Hindlimb muscle (tissue), 1 donor: ENCODE measurements around the gene LYST. TPM values are rescaled to one million over a fixed set of nuclear protein-coding genes. Genes with fewer than 3 reads are reported as not detected.
"Not testable (repeated sequence)": the region's sequence is repeated elsewhere in the genome, so short reads cannot be mapped to it uniquely, and the experiment has no call there.

Source experiments
- DNase-seq: peaks from one replicate; pipeline ENCODE4 v3.0.0-alpha.2; 2013
- polyA plus RNA-seq: library from polyadenylated mRNA; unstranded; fragments of 120-200 nt; gene quantifications from one replicate; pipeline ENCODE4 v1.2.1, GENCODE V29; 2013; ENCODE audit not compliant: insufficient read length

LYST gene
- polyA plus RNA-seq, 1 donor = 5.8 TPM

DNA sequence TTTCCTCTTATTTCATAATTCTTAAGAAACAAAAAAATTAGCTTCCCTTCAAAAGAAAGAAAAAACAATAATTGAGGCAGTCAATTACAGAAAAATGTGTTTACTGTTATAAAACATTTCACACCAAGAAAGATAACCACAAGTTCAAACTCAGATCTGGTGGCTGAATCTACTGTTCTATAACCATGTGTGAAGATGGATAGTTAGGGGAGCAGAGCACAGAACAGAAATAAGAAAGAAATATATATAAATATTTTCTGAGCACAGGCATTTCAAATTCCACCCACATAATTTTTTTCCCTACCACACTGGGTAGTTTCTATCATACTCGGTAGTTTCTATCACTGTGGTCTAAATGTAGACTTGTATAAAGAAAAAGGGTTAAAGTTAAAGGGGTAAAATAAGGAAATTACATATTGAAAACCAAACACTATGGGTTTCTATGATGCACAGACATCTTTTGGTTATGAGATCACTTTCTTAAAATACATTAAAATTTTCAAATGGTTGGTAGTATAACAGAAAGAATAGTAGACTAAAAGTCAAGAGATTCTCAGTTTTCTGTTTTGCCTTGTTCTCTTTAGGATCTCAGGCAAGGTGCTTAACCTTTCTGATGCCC lies 10.8 kb downstream of the LYST start:
- no peak for DNase-seq

- no peak for DNase-seq
Measured at GRCh38 chr1:235854347-235854746, 12.4 kb downstream of the LYST start.

GRCh38 chr1:235853653-235854052 lies 13.1 kb downstream of the LYST start:
- no peak for DNase-seq

DNA sequence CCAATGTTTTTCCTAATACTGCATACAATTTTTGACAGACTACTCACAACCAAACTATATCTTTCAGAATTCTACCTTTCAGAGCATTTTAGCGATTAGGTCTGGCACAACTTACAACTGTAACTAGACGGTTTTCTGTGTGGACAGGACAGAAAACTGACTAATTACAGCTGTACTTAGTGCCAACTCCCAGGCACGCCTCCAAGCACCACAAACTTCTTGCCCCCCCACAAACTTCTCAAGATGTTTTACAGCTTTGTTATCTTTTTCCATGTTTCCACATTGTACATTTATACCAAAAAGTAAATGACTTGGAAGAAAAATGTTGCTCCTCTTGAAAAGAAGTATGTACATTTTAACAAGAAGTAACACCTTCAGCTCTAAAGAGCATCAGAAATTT lies 13.8 kb downstream of the LYST start:
- DNase-seq = no peak

DNA sequence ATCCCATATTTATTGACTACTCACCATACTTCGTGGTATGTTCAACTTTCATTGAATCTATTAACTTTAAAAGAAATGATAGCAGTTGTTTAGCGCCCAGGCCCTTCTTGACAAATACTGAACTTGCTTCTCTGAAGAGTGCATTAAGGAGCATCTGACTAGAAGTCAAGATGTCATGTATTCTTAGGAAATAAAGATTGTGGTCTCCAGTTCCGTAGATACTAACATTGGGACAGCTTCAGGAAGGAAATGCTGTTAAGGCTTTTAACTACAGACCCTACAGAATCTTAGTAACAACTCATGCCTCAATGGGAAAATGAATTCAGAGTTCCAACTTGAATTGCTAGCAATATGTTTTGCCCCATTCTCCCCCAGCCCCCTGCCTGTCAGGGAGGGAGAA lies 14.8 kb downstream of the LYST start:
- no peak for DNase-seq

GRCh38 chr1:235848251-235848650 lies 18.5 kb downstream of the LYST start:
- not testable (repeated sequence) for DNase-seq

- not testable (repeated sequence) for DNase-seq
Measured at GRCh38 chr1:235845656-235846107, 21.0 kb downstream of the LYST start.

- DNase-seq = no peak
Measured at GRCh38 chr1:235844776-235845175, 21.9 kb downstream of the LYST start.

- DNase-seq = peak; percentile 19
Measured at GRCh38 chr1:235843461-235843961, 23.2 kb downstream of the LYST start.

DNA sequence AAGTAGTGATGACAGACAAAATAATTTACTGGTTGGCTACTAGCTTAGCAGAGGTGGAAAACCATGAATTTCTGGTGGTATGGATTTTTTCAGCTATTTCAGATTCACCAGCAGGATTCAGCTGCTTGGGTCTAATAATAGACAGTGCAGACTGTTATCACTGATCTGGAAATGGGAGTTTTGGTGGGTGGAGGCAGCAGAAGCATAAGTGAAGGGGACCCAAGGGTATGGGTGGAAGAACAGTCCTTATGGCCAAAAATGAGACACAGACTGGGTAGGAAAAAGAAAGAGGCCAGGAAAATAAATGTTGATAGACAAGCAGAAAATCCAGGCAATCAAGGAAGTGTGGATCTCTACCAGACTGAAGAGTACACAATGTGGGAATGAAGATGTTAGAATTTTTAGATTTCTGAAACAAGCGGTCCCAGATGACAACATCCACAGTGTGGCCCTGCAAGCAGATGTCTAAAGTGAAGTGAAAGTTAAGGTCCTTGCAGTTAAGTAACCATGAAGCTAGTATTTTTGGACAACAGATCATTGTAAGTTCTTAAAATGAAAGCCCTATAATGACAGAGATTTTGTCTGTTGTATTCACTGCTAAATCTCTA lies 24.7 kb downstream of the LYST start:
- no peak for DNase-seq

- DNase-seq = no peak
Measured at GRCh38 chr1:235838021-235838420, 28.7 kb downstream of the LYST start.

DNA sequence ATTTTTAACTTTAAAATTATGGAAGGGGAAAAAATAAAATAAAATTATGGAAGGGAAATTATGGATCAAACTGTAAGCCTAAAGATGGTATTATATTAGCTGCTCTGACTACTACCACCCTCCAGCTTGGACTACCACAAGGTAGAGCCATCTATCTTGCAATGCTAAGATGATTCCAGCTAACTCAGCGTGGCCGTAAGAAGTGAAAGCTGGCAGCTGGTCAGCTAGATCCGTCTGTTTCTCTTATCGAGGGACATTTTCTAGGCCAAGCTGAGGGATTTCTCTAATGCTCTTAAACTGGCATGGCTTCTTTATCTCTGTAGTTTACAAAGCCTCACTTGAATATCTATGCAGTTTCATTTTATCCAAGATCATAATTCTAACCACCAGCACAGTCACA lies 31.5 kb downstream of the LYST start:
- peak; percentile 9 for DNase-seq

- DNase-seq = no peak
Measured at GRCh38 chr1:235834620-235835019, 32.1 kb downstream of the LYST start.

GRCh38 chr1:235832011-235832410 lies 34.7 kb downstream of the LYST start:
- no peak for DNase-seq

DNA sequence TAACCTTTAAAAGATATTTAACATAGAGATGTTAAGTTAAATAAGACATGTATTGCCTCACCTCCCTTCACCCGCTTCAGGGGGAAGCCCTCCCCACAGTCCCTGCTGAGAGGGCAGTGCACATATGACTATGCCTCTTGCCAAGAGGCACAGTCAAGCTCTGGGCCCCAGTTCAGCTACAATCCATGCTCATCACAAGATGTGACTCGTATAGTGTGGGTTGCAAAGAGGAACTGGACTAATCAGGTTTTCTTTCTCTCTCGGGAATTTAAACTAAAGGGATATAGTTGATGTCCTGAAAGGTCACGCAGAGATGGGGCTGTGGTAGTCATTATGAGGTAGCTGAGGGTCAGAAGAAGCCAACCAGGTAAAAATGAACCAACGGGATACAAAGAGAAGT lies 35.6 kb downstream of the LYST start:
- DNase-seq = peak; percentile 6

DNA sequence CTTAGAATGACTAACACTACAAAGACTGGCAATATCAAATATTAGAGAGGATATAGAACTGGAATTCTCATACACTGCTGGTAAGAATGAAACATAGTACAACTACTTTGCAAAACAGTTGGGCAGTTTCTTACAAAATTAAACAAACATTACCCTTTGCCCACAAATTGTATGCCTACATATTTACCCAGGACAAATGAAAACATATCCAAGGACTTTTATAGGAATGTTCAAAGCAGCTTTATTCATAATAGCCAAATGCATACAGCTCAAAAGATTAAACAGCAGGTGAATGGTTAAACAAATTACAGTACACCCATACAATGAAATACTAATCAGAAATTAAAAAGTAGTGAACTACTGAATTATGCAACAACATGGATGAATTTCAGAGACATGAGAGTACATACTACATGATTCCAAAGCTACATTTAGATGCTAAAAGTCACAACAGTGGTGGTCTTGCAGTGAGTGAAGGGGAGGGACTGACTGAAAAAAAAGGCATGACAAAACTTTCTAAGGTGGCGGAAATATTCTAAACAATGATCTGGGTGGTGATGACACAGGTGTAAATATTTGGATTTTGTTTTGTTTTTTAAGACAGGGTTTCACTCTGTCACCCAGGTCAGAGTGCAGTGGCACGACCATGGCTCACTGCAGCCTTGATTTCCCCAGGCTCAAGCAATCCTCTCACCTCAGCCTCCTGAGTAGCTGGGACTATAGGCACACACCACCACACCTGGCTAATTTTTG lies 40.4 kb downstream of the LYST start:
- no peak for DNase-seq

DNA sequence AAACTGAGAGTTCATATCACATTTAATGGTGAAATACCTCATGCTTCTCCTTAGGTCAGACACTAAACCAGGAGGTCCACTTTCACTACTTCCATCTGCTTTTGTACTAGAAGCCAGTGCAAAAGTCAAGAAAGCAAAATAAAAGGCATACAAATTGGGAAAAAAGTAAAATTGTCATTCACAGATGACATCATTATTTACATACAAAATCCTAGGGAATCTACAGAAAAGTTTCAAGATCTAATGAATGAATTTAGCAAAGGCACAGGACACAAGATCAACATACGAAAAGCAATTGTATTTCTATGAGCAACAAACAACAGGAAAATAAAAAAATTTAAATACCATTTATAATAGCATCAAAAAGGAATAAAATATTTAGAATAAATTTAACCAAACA lies 41.5 kb downstream of the LYST start:
- DNase-seq = no peak

DNA sequence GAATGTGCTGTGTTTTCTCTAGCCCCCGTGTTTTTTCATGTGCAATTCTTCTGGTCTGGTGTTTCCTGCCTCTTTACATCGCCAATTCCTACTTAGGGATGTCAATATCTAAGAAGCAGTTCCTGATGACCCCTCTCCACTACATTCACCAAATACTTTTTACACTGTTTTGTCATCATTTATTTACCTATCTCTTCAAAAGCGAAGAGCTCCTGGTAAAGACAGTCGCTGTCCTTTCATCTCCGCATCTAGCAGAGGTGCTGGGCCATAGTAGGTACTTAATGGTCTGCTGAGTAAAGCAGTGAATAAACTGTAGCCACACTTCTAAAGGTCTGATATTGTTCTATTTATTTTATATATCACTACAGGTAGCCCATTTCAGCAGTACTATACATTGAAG lies 43.0 kb downstream of the LYST start:
- DNase-seq = no peak

- DNase-seq = no peak
Measured at GRCh38 chr1:235822685-235823084, 44.0 kb downstream of the LYST start.

- no peak for DNase-seq
Measured at GRCh38 chr1:235821361-235821981, 45.2 kb downstream of the LYST start.

- DNase-seq = no peak
Measured at GRCh38 chr1:235820061-235820460, 46.6 kb downstream of the LYST start.

DNA sequence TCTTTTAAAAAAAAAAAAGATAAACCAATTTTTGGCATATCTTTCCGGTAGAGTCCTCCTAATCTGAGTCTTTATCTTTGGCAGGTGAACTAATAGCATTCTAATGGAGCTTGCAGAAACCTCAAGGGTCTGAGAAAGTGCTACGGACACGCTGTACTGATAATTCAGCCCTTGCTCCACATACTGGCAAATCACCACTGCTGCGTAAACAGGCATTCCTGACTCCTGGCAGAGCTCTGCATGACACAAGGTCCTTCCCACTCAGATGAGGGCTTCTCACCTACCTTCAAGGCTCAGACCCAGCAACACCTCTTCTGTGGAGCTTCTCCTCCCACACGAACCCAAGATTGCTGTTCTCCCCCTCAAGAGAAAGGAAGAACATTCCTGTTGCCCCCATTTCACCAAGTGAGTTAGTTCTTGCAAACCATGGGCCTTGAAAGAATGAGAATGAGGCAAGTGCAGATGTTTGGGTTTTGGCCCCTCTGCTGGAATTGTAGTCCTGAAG lies 48.0 kb downstream of the LYST start:
- no peak for DNase-seq

DNA sequence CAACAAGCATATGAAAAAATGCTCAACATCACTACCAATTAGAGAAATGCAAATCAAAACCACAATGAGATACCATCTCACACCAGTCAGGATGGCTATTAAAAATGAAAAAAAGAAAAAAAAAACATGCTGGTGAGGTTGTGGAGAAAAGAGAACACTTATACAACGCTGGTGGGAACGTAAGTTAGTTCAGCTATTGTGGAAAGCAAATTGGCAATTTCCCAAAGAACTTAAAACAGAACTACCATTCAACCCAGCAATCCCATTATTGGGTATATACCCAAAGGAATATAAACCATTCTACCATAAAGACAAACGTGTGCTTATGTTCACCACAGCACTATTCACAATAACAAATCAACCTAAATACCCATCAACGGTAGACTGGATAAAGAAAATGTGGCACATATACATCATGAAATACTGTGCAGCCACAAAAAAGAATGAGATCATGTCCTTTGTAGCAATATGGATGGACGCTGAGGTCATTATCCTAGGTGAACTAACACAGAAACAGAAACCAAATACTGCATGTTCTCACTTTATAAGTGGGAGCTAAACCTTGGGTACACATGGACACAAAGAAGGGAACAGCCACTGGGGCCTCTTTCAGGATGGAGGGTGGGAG lies 49.5 kb downstream of the LYST start:
- DNase-seq = no peak
